Liver (tissue), 9 donors: ENCODE measurements around the gene HSF2BP. TPM values are rescaled to one million over a fixed set of nuclear protein-coding genes. Genes with fewer than 3 reads are reported as not detected.

Experiments
- DNase-seq: peaks from one replicate; pipeline ENCODE4 v3.0.0-alpha.2; 2017; ENCODE audit warnings: low spot score
- H3K27ac ChIP-seq, 2 donors: one replicate each; pipeline ENCODE4 v1.7.0; 2013; ENCODE audit warnings: inconsistent platforms in 2 of 2, low read length in 2 of 2, control low read depth in 1 of 2, low read depth in 1 of 2, mild to moderate bottlenecking in 1 of 2
- H3K27me3 ChIP-seq, 4 donors: one replicate each; pipeline versions ENCODE4 v1.6.1 to v1.7.0; 2013; ENCODE audit warnings: low read length in 3 of 4, inconsistent platforms in 1 of 4, mild to moderate bottlenecking in 1 of 4, moderate library complexity in 1 of 4; ENCODE audit not compliant: control insufficient read depth in 4 of 4, insufficient read depth in 4 of 4
- H3K36me3 ChIP-seq, 4 donors: one replicate each; pipeline versions ENCODE4 v1.6.1 to v1.7.0; 2013; ENCODE audit warnings: low read length in 3 of 4, mild to moderate bottlenecking in 3 of 4, low read depth in 1 of 4, moderate library complexity in 1 of 4; ENCODE audit not compliant: control insufficient read depth in 4 of 4, insufficient read depth in 3 of 4
- H3K4me1 ChIP-seq, 4 donors: one replicate each; pipeline versions ENCODE4 v1.6.1 to v1.7.0; 2013; ENCODE audit warnings: low read length in 3 of 4, mild to moderate bottlenecking in 3 of 4, moderate library complexity in 1 of 4; ENCODE audit not compliant: control insufficient read depth in 4 of 4, insufficient read depth in 4 of 4
- H3K4me3 ChIP-seq, 3 donors: one replicate each; pipeline versions ENCODE4 v1.6.1 to v1.7.0; 2013; ENCODE audit warnings: low read length in 3 of 3, control low read depth in 1 of 3, low read depth in 1 of 3, mild to moderate bottlenecking in 1 of 3
- H3K9ac ChIP-seq, 2 donors: one replicate each; pipeline ENCODE4 v1.7.0; 2013; ENCODE audit warnings: low read length in 2 of 2, mild to moderate bottlenecking in 2 of 2, moderate library complexity in 2 of 2, control low read depth in 1 of 2, low read depth in 1 of 2
- H3K9me3 ChIP-seq, 4 donors: one replicate each; pipeline versions ENCODE4 v1.6.1 to v1.7.0; 2013; ENCODE audit warnings: low read length in 3 of 4; ENCODE audit not compliant: control insufficient read depth in 4 of 4
- ATF3 ChIP-seq: IDR thresholded peaks from 2 replicates; pipeline ENCODE4 v1.6.1; 2016; ENCODE audit warnings: antibody characterized with exemption
- FOXA2 ChIP-seq: IDR thresholded peaks from 2 replicates; pipeline ENCODE4 v1.6.1; 2016; ENCODE audit warnings: antibody characterized with exemption
- HNF4A ChIP-seq, 2 donors: conservative IDR thresholded peaks; 2 replicates each; pipeline ENCODE4 v1.6.1; 2016; ENCODE audit warnings: antibody characterized with exemption in 2 of 2, mild to moderate bottlenecking in 2 of 2
- HNF4G ChIP-seq: IDR thresholded peaks from 2 replicates; pipeline ENCODE4 v1.6.1; 2016; ENCODE audit warnings: antibody characterized with exemption
- MAX ChIP-seq: IDR thresholded peaks from 2 replicates; pipeline ENCODE4 v1.6.1; 2016; ENCODE audit warnings: antibody characterized with exemption
- RXRA ChIP-seq, 2 donors: IDR thresholded peaks; 2 replicates each; pipeline ENCODE4 v1.6.1; 2017 to 2018; ENCODE audit warnings: antibody characterized with exemption in 2 of 2, mild to moderate bottlenecking in 1 of 2
- TAF1 ChIP-seq: conservative IDR thresholded peaks from 2 replicates; pipeline ENCODE4 v1.6.1; 2016; ENCODE audit warnings: antibody characterized with exemption, mild to moderate bottlenecking
- YY1 ChIP-seq: IDR thresholded peaks from 2 replicates; pipeline ENCODE4 v1.6.1; 2016; ENCODE audit warnings: antibody characterized with exemption, mild to moderate bottlenecking
- ZBTB33 ChIP-seq: IDR thresholded peaks from 2 replicates; pipeline ENCODE4 v1.6.1; 2016; ENCODE audit warnings: antibody characterized with exemption
- WGBS: extraction: QIAGEN DNeasy Blood & Tissue Kit; methylation state at CpG from one replicate; pipeline ENCODE4 v1.1.7; 2013; 5-methylcytosine and 5-hydroxymethylcytosine counted together
- polyA plus RNA-seq, 2 donors: library from polyadenylated mRNA; stranded (reverse) in 1 of 2; unstranded in 1 of 2; fragments of 200-250 nt in 1 of 2; fragments of >200 nt in 1 of 2; fragmentation: Nextera tagmentation in 1 of 2; extraction: Ambion mirVana in 1 of 2; gene quantifications; one replicate each; pipeline versions ENCODE4 v1.2.1 to v1.2.3, GENCODE V29; 2013 to 2015
- total RNA-seq, 2 donors: library from RNA; depleted of rRNA; stranded (reverse); fragments of >200 nt; gene quantifications; one replicate each; pipeline ENCODE4 v1.2.3, GENCODE V29; 2014
- TF ChIP-seq, protein P1 (sequence below): IDR thresholded peaks from 2 replicates; pipeline ENCODE4 v1.6.1; 2016; ENCODE audit warnings: antibody characterized with exemption, mild to moderate bottlenecking
- donor health status: healthy.
- donor health status: healthy.
- donor health status: healthy.
- donor health status: healthy.
- donor health status: healthy.

The HSF2BP gene
- total and polyA plus RNA-seq, 4 donors: 0.14 to 0.33 (median 0.16) TPM; not detected in 1

DNA sequence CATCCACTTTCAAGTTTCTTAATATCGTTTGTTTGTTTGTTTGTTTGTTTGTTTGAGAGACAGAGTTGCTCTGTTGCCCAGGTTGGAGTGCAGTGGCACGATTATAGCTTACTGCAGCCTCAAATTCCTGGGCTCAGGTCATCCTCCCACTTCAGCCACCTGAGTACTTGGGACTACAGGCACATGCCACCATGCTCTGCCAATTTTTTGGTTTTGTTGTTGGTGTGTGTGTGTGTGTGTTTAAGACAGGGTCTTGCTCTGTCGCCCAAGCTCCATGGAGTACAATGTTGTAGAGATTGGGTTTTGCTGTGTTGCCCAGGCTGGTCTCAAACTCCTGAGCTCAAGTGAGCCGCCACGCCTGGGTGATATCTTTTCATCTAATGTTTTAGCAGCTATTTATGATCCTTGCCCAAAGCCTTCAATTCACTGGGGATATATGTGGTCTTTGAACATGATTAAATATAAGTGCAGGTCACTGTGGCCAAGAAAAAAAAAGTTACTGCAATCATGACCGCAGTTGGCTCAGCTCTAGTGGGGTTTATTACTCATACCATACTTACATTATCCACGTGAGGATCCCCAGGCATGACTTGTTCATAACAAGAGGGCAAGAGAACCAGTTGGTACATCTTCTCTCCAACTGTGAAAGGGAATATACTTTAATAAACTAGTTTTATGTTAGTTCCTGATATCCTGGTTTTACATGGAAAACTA, 8.1 kb upstream of the HSF2BP start:
- Histone ChIP-seq H3K4me3 (no peak overlapping the region), H3K27ac (no peak overlapping the region), H3K9ac (no peak overlapping the region), H3K4me1 (peaks cover 0 to 4% (median 0%) of the 10 kb centered on the region in 4 donors), H3K9me3 (no peaks in the 10 kb centered on the region), H3K27me3 (no peaks in the 10 kb centered on the region), H3K36me3 (peaks cover 2 to 21% (median 13%) of the 10 kb centered on the region in 4 donors)
- TF ChIP-seq ZBTB33: no peak
- 92% methylated on average over 7 of the region's 7 CpGs for WGBS
- no peak for DNase-seq

- no peak overlapping the region for H3K27ac ChIP-seq
- no peak overlapping the region for H3K4me3 ChIP-seq
- H3K36me3 ChIP-seq: peaks cover 0 to 21% (median 7%) of the 10 kb centered on the region in 4 donors
- H3K4me1 ChIP-seq: peaks cover 3 to 5% (median 4%) of the 10 kb centered on the region in 4 donors
- H3K27me3 ChIP-seq: no peaks in the 10 kb centered on the region
- no peaks in the 10 kb centered on the region for H3K9me3 ChIP-seq
- DNase-seq: no peak
- TF ChIP-seq HNF4A (conservative IDR thresholded peaks at IDR 0.05) (no peak), ZBTB33 (no peak), MAX (no peak), YY1 (no peak), RXRA (IDR thresholded peaks at IDR 0.05) (no peak), TAF1 (no peak), HNF4G (no peak), ATF3 (no peak), FOXA2 (no peak)
- TF ChIP-seq, protein P1, sequence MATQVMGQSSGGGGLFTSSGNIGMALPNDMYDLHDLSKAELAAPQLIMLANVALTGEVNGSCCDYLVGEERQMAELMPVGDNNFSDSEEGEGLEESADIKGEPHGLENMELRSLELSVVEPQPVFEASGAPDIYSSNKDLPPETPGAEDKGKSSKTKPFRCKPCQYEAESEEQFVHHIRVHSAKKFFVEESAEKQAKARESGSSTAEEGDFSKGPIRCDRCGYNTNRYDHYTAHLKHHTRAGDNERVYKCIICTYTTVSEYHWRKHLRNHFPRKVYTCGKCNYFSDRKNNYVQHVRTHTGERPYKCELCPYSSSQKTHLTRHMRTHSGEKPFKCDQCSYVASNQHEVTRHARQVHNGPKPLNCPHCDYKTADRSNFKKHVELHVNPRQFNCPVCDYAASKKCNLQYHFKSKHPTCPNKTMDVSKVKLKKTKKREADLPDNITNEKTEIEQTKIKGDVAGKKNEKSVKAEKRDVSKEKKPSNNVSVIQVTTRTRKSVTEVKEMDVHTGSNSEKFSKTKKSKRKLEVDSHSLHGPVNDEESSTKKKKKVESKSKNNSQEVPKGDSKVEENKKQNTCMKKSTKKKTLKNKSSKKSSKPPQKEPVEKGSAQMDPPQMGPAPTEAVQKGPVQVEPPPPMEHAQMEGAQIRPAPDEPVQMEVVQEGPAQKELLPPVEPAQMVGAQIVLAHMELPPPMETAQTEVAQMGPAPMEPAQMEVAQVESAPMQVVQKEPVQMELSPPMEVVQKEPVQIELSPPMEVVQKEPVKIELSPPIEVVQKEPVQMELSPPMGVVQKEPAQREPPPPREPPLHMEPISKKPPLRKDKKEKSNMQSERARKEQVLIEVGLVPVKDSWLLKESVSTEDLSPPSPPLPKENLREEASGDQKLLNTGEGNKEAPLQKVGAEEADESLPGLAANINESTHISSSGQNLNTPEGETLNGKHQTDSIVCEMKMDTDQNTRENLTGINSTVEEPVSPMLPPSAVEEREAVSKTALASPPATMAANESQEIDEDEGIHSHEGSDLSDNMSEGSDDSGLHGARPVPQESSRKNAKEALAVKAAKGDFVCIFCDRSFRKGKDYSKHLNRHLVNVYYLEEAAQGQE: no peak
- H3K9ac ChIP-seq: no peak overlapping the region
- WGBS: 85% methylated on average over 4 of the region's 4 CpGs
These were observed 6.6 kb upstream of the HSF2BP start for GRCh38 chr21:43665879-43666278.
